Chondrocyte (in vitro differentiated cells): Measurements from ENCODE around the gene DUSP18. TPM values are rescaled to one million over a fixed set of nuclear protein-coding genes. Genes with fewer than 3 reads are reported as not detected.

ENCODE experiments used
- DNase-seq: peaks from one replicate; pipeline ENCODE4 v3.0.0; 2021; ENCODE audit warnings: mixed read lengths, low spot score
- H3K27ac Mint-ChIP-seq: one replicate; pipeline ENCODE4 v1.8.0; 2021; ENCODE audit warnings: mild to moderate bottlenecking, moderate library complexity, mixed read lengths; ENCODE audit not compliant: unreplicated experiment
- H3K27me3 Mint-ChIP-seq: 2 replicates; pipeline ENCODE4 v1.8.0; 2021; ENCODE audit warnings: low read depth, mixed read lengths
- H3K36me3 Mint-ChIP-seq: 2 replicates; pipeline ENCODE4 v1.8.0; 2021; ENCODE audit warnings: low read depth, mixed read lengths
- H3K4me1 Mint-ChIP-seq: 2 replicates; pipeline ENCODE4 v1.8.0; 2021; ENCODE audit warnings: low read depth, mild to moderate bottlenecking, mixed read lengths
- H3K4me3 Mint-ChIP-seq: one replicate; pipeline ENCODE4 v1.8.0; 2021; ENCODE audit warnings: mild to moderate bottlenecking, moderate library complexity, mixed read lengths; ENCODE audit not compliant: unreplicated experiment
- H3K9me3 Mint-ChIP-seq: 2 replicates; pipeline ENCODE4 v1.8.0; 2021; ENCODE audit warnings: low read depth, mixed read lengths
- CTCF ChIP-seq: fragments of 200-600 bp; sonication (generic); IDR thresholded peaks from 2 replicates; pipeline ENCODE4 v1.5.0; 2021; ENCODE audit warnings: antibody characterized with exemption, mild to moderate bottlenecking, moderate library complexity
- total RNA-seq: library from RNA; stranded (reverse); gene quantifications from 3 replicates; pipeline ENCODE4 v1.2.1, GENCODE V29; 2021

The DUSP18 gene
- total RNA-seq, 1 donor from 2014 or later, result 9.0 TPM

GRCh38 chr22:30648825-30649224, 18.9 kb downstream of the DUSP18 start:
- peaks cover 10% of the 10 kb centered on the region for H3K4me1 Mint-ChIP-seq
- no peak overlapping the region for H3K4me3 Mint-ChIP-seq
- H3K27ac Mint-ChIP-seq, result peak overlapping the region; percentile 45
- no peak for DNase-seq
- TF ChIP-seq CTCF, result no peak
- no peaks in the 10 kb centered on the region for H3K9me3 Mint-ChIP-seq
- H3K27me3 Mint-ChIP-seq, result no peaks in the 10 kb centered on the region
- no peaks in the 10 kb centered on the region for H3K36me3 Mint-ChIP-seq

GRCh38 chr22:30647536-30647935, 20.1 kb downstream of the DUSP18 start:
- Mint-ChIP-seq H3K36me3 (no peaks in the 10 kb centered on the region), H3K27ac (no peak overlapping the region), H3K9me3 (no peaks in the 10 kb centered on the region), H3K4me3 (no peak overlapping the region), H3K27me3 (no peaks in the 10 kb centered on the region), H3K4me1 (peaks cover 19% of the 10 kb centered on the region)
- DNase-seq, result no peak
- no peak for TF ChIP-seq CTCF

GRCh38 chr22:30646518-30647160, 21.0 kb downstream of the DUSP18 start:
- no peak for TF ChIP-seq CTCF
- no peak overlapping the region for H3K27ac Mint-ChIP-seq
- H3K36me3 Mint-ChIP-seq, result no peaks in the 10 kb centered on the region
- DNase-seq, result no peak
- no peak overlapping the region for H3K4me3 Mint-ChIP-seq
- no peaks in the 10 kb centered on the region for H3K27me3 Mint-ChIP-seq
- H3K9me3 Mint-ChIP-seq, result no peaks in the 10 kb centered on the region
- peaks cover 19% of the 10 kb centered on the region for H3K4me1 Mint-ChIP-seq

GRCh38 chr22:30643055-30643875, 24.4 kb downstream of the DUSP18 start:
- no peak for TF ChIP-seq CTCF
- Mint-ChIP-seq H3K27ac (peak overlapping the region; percentile 46), H3K36me3 (no peaks in the 10 kb centered on the region)

GRCh38 chr22:30640839-30641430, 26.7 kb downstream of the DUSP18 start:
- no peaks in the 10 kb centered on the region for H3K27me3 Mint-ChIP-seq
- H3K4me1 Mint-ChIP-seq, result peaks cover 29% of the 10 kb centered on the region
- DNase-seq, result no peak
- no peak overlapping the region for H3K27ac Mint-ChIP-seq
- no peak overlapping the region for H3K4me3 Mint-ChIP-seq
- H3K36me3 Mint-ChIP-seq, result no peaks in the 10 kb centered on the region
- H3K9me3 Mint-ChIP-seq, result no peaks in the 10 kb centered on the region
- no peak for TF ChIP-seq CTCF

More at GRCh38 chr22:30643055-30643875, 24.4 kb downstream of the DUSP18 start:
- DNase-seq, result no peak
- H3K27me3 Mint-ChIP-seq, result no peaks in the 10 kb centered on the region
- no peak overlapping the region for H3K4me3 Mint-ChIP-seq
- peaks cover 15% of the 10 kb centered on the region for H3K4me1 Mint-ChIP-seq
- H3K9me3 Mint-ChIP-seq, result no peaks in the 10 kb centered on the region
